Natural killer cell (primary cell): ENCODE results near the gene MORN1. TPM values are rescaled to one million over a fixed set of nuclear protein-coding genes. Genes with fewer than 3 reads are reported as not detected.

Experiments used
- ATAC-seq, 3 donors: fragments of 150-1000 bp in 2 of 3; fragments of 200-7000 bp in 1 of 3; cut with Tn5 transposase; 1 replicate in 1 of 3; 2 replicates in 2 of 3; pipeline ENCODE4 v1.10.0; 2021; ENCODE audit warnings: mild to moderate bottlenecking in 2 of 3, moderate library complexity in 2 of 3
- DNase-seq, 2 donors: peaks; one replicate each; pipeline versions ENCODE4 v3.0.0 to v3.0.0-alpha.2; 2013 to 2021; ENCODE audit warnings: mixed read lengths in 1 of 2
- H3K27ac ChIP-seq: one replicate; pipeline ENCODE4 v1.5.1; 2013; ENCODE audit warnings: mild to moderate bottlenecking, low read length
- H3K27me3 ChIP-seq: one replicate; pipeline ENCODE4 v1.6.1; 2013; ENCODE audit warnings: low read length; ENCODE audit not compliant: control insufficient read depth, insufficient read depth
- H3K36me3 ChIP-seq: one replicate; pipeline ENCODE4 v1.6.1; 2013; ENCODE audit warnings: low read length; ENCODE audit not compliant: control insufficient read depth, insufficient read depth
- H3K4me1 ChIP-seq: one replicate; pipeline ENCODE4 v1.6.1; 2013; ENCODE audit warnings: low read length; ENCODE audit not compliant: control insufficient read depth, insufficient read depth
- H3K4me3 ChIP-seq: one replicate; pipeline ENCODE4 v1.5.1; 2013; ENCODE audit warnings: low read length
- H3K9me3 ChIP-seq: one replicate; pipeline ENCODE4 v1.6.1; 2013; ENCODE audit warnings: low read length; ENCODE audit not compliant: control insufficient read depth, insufficient read depth
- H3K27ac Mint-ChIP-seq, 2 donors: one replicate each; pipeline ENCODE4 v1.8.0; 2022; ENCODE audit warnings: mild to moderate bottlenecking in 2 of 2, mixed read lengths in 2 of 2, moderate library complexity in 1 of 2
- H3K27me3 Mint-ChIP-seq, 2 donors: one replicate each; pipeline ENCODE4 v1.8.0; 2022; ENCODE audit warnings: low read depth in 2 of 2, mixed read lengths in 2 of 2
- H3K36me3 Mint-ChIP-seq: one replicate; pipeline ENCODE4 v1.8.0; 2022; ENCODE audit warnings: mixed read lengths
- H3K4me1 Mint-ChIP-seq, 2 donors: one replicate each; pipeline ENCODE4 v1.8.0; 2022; ENCODE audit warnings: mixed read lengths in 2 of 2
- H3K4me3 Mint-ChIP-seq: one replicate; pipeline ENCODE4 v1.8.0; 2022; ENCODE audit warnings: mild to moderate bottlenecking, moderate library complexity, mixed read lengths
- H3K9me3 Mint-ChIP-seq, 2 donors: one replicate each; pipeline ENCODE4 v1.8.0; 2022; ENCODE audit warnings: mixed read lengths in 2 of 2
- CTCF ChIP-seq: fragments of 200-600 bp; IDR thresholded peaks from one replicate; pipeline ENCODE4 v1.8.0; 2022; ENCODE audit warnings: antibody characterized with exemption
- WGBS: methylation state at CpG from one replicate; pipeline ENCODE4 v1.1.7; 2013; ENCODE audit warnings: missing lambda C conversion rate; ENCODE audit not compliant: insufficient coverage; 5-methylcytosine and 5-hydroxymethylcytosine counted together
- intact Hi-C: fragments of 100-400 bp; cut with micrococcal nuclease; formaldehyde crosslinking; loops from one replicate; pipeline ENCODE4 v1.14.2; 2022
- total RNA-seq, 4 donors: library from RNA; stranded (reverse); fragments of 120-200 nt in 1 of 4; gene quantifications; one replicate each; pipeline versions ENCODE4 v1.2.3 to v1.2.4, GENCODE V29; 2013 to 2022

Gene MORN1
- total RNA-seq, 3 donors from 2014 or later (not counting 1 experiment from before 2014, with no cell fraction given), result 8.0 to 9.3 (median 8.8) TPM

GRCh38 chr1:2394220-2394619 is 2.9 kb upstream of the MORN1 start:
- intact Hi-C loops, result no loop called here
- Histone ChIP-seq H3K4me1 (peaks cover 34% of the 10 kb centered on the region), H3K36me3 (peaks cover 37% of the 10 kb centered on the region), H3K4me3 (no peak overlapping the region), H3K27ac (no peak overlapping the region), H3K9me3 (no peaks in the 10 kb centered on the region), H3K27me3 (no peaks in the 10 kb centered on the region)
- no peak for DNase-seq
- no peak for ATAC-seq
- Mint-ChIP-seq H3K27ac (peak overlapping the region; percentile 77 to 90), H3K36me3 (no peaks in the 10 kb centered on the region), H3K27me3 (no peaks in the 10 kb centered on the region), H3K9me3 (no peaks in the 10 kb centered on the region), H3K4me1 (peaks cover 29 to 39% of the 10 kb centered on the region in 2 donors), H3K4me3 (no peak overlapping the region)
- WGBS, result 95% methylated on average over 7 of the region's 7 CpGs
- TF ChIP-seq CTCF, result no peak

- Mint-ChIP-seq H3K4me1 (peaks cover 28 to 38% of the 10 kb centered on the region in 2 donors), H3K27me3 (no peaks in the 10 kb centered on the region), H3K36me3 (no peaks in the 10 kb centered on the region), H3K27ac (peak overlapping the region; percentile 77 to 90), H3K4me3 (peak overlapping the region; percentile 83), H3K9me3 (no peaks in the 10 kb centered on the region)
- H3K9me3 ChIP-seq, result no peaks in the 10 kb centered on the region
- 90% methylated on average over 9 of the region's 9 CpGs for WGBS
- TF ChIP-seq CTCF, result no peak
- no peaks in the 10 kb centered on the region for H3K27me3 ChIP-seq
- intact Hi-C loops, result no loop called here
- ATAC-seq (no peak), DNase-seq (no peak)
- H3K36me3 ChIP-seq, result peaks cover 30% of the 10 kb centered on the region
- H3K4me1 ChIP-seq, result peaks cover 34% of the 10 kb centered on the region
- no peak overlapping the region for H3K27ac ChIP-seq
- H3K4me3 ChIP-seq, result no peak overlapping the region
Observed at GRCh38 chr1:2393471-2393877, 2.1 kb upstream of the MORN1 start.

- no peaks in the 10 kb centered on the region for H3K36me3 Mint-ChIP-seq
- no peak for TF ChIP-seq CTCF
- H3K4me3 ChIP-seq, result peak overlapping the region; percentile 50
- no peaks in the 10 kb centered on the region for H3K27me3 Mint-ChIP-seq
- H3K27ac ChIP-seq, result peak overlapping the region; percentile 52
- H3K9me3 ChIP-seq, result no peaks in the 10 kb centered on the region
- H3K27ac Mint-ChIP-seq, result peak overlapping the region; percentile 77 to 90
- H3K4me1 Mint-ChIP-seq, result peaks cover 28 to 38% of the 10 kb centered on the region in 2 donors
- 79% methylated on average over 16 of the region's 16 CpGs for WGBS
- ATAC-seq (no peak), DNase-seq (no peak)
- H3K36me3 ChIP-seq, result peaks cover 25% of the 10 kb centered on the region
- H3K4me1 ChIP-seq, result peaks cover 34% of the 10 kb centered on the region
- peak overlapping the region; percentile 83 for H3K4me3 Mint-ChIP-seq
- H3K27me3 ChIP-seq, result no peaks in the 10 kb centered on the region
- intact Hi-C loops, result no loop called here
- H3K9me3 Mint-ChIP-seq, result no peaks in the 10 kb centered on the region
Observed at GRCh38 chr1:2392686-2393085, 1.3 kb upstream of the MORN1 start.

GRCh38 chr1:2391931-2392509 is 666 bp upstream of the MORN1 start:
- peak; percentile 15 to 24 (median 19) for ATAC-seq
- H3K4me1 ChIP-seq, result peaks cover 34% of the 10 kb centered on the region
- H3K27ac ChIP-seq, result peak overlapping the region; percentile 52
- WGBS, result under 1% methylated on average over 62 of the region's 62 CpGs
- H3K27me3 ChIP-seq, result no peaks in the 10 kb centered on the region
- peak overlapping the region; percentile 89 for H3K4me3 Mint-ChIP-seq
- H3K36me3 ChIP-seq, result peaks cover 18% of the 10 kb centered on the region
- H3K27ac Mint-ChIP-seq, result peak overlapping the region; percentile 77 to 90
- H3K9me3 ChIP-seq, result no peaks in the 10 kb centered on the region
- peaks cover 28 to 38% of the 10 kb centered on the region in 2 donors for H3K4me1 Mint-ChIP-seq
- H3K36me3 Mint-ChIP-seq, result no peaks in the 10 kb centered on the region
- H3K27me3 Mint-ChIP-seq, result no peaks in the 10 kb centered on the region
- H3K9me3 Mint-ChIP-seq, result no peaks in the 10 kb centered on the region
- intact Hi-C loops, result loop anchor here (1.0 kb wide), 1 partner anchor 20 kb away; the partner anchor contains the start of gene PEX10
- TF ChIP-seq CTCF, result no peak
- DNase-seq, result peak in 1 of 2 donors; percentile 37
- H3K4me3 ChIP-seq, result peak overlapping the region; percentile 50
